T-helper 2 cell treated with Interferon-gamma antibody and Interleukin-4, amounts not matched to agents 100 ng/mL and 5 ng/mL, for 36 hours (primary cell): ENCODE measurements around the gene PAQR9. TPM values are rescaled to one million over a fixed set of nuclear protein-coding genes. Genes with fewer than 3 reads are reported as not detected.

ENCODE experiments used
- intact Hi-C: fragments of 100-400 bp; cut with micrococcal nuclease; formaldehyde crosslinking; loops from one replicate; pipeline ENCODE4 v1.15.1; 2023
- total RNA-seq: library from RNA; stranded (reverse); gene quantifications from 2 replicates; pipeline ENCODE4 v1.2.3, GENCODE V29; 2022

PAQR9 gene
- total RNA-seq, 1 donor from 2014 or later = not detected

DNA sequence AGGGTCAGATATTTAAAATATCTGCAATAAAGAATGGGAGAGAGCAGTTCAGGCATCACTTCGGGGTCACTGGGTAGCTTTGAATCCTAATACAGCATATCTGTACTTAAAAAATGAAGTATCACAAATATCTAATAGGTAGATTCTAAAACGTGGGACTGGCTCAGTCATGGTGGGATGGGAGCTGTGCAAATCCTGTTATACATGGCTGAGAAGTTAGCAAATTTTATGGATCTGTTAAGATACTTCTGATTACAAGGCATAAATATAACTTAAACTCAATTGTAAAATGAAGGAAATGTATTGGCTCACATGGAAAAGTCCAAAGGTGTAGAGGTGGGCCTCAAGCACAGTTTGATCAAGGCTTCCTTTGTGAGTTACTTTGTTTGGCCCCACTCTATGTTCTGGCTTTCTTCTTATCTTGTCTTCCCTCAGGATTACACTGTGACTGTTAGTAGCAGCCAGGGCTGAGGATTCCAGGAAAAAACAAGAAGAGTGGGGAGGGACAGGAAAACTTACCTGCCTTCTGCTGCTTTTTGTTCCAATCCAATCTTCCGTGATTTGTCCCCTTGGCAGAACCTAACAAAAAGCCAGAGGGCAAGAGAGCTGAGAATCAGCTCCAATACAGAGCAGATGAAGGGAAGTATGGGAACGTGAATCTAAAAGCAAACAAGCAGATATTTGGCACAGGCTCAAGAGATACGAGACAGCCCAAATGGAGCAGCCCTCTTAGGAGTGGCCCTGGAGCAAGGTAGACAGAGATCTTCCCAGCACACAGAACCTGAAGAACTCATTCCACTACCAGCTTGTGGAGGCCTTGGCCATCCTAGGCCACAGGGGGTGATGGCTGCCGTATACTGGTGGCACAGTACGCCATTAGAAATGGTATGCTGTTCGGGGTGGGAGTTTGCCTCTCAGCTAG is 10.9 kb downstream of the PAQR9 start:
- intact Hi-C loops = no loop called here

DNA sequence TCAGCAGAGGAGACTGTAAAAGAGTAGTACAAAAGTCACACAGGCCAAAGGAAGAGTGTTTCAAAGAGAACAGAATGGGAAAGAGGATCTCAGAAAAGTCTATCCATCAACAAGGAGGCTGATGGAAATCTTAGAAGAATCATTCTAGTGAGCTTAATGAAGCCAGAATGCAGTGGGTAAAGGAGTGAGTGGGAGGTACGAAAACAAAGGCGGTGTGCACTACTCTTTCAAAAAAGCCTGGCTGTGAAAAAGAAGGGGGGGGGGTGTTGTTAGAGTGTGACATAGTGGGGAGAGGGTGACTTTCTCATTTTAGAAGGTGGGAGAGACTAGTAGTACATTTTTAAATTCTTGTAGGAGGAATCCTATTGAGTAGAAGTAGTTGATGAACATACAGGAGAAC is 11.7 kb downstream of the PAQR9 start:
- intact Hi-C loops = no loop called here

- intact Hi-C loops = no loop called here
Observed at GRCh38 chr3:142950972-142951371, 12.5 kb downstream of the PAQR9 start.

DNA sequence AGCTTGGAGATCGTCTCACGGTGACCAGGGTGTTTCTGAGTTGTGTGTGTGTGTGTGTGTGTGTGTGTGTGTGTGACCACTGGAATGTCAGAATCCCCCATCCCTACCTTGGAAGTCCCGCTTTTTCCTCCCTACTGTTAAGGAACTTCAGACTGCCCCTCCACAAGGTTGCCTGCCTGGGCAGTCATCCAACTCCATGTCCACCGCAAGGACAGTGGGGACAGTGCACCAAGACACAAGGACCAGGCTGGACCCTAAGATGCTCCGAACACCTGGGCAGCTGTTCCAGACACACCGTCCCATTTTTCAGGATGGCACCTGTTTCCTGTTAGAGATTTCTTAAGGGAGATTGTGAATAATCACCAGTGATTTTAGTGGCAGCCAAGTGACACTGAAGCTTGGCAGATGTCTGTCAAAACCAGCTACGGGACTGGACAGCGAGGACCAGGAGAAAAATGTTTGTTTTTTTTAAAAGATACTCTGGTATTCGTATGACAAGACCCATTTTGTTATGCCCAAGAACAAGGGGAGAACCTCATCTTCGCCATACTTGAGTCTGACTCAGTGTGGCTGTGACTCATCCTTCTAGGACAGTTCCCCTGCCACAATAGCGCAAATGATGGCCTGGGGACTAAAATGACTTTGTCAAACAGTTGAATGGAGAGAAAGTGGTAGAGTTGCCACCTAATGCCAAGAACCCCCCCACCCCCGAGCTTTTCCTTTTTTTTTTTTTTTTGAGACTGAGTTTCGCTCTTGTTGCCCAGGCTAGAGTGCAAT is 15.5 kb downstream of the PAQR9 start:
- intact Hi-C loops = no loop called here

GRCh38 chr3:142947352-142947751 is 16.1 kb downstream of the PAQR9 start:
- intact Hi-C loops = no loop called here

DNA sequence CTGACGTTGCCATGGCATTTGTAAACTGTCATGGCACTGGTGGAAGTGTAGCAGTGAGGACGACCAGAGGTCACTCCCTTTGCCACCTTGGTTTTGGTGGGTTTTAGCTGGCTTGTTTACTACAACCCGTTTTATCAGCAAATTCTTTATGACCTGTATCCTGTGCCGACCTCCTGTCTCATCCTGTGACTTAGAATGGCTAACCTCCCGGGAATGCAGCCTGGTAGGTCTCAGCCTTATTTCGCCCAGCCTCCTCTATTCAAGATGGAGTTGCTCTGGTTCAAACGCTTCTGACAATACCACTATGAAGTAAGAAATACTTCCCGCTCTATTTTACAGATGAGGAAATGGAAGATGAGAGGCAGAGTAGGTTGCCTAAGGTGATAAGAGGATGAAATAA is 16.6 kb downstream of the PAQR9 start:
- intact Hi-C loops = no loop called here

- intact Hi-C loops = no loop called here
Observed at GRCh38 chr3:142945023-142945422, 18.5 kb downstream of the PAQR9 start.

DNA sequence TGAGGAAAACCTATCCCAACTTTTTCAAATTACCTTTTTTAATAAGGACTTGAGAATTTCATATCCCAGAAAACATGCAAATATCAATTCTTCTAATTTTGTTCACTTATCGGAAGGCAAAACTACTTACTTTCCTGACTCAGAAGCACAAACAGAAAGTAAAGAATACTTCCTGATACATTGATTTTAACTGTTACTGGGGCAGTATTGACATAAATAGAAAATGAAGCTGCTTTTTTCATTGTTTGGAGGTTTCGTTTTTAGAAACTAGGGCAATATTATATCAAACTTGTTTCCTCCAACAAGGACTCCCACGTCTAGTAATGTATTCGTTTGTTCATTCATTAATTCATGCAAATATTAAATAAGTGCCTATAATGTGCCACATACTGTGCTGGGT is 19.1 kb downstream of the PAQR9 start:
- intact Hi-C loops = no loop called here

DNA sequence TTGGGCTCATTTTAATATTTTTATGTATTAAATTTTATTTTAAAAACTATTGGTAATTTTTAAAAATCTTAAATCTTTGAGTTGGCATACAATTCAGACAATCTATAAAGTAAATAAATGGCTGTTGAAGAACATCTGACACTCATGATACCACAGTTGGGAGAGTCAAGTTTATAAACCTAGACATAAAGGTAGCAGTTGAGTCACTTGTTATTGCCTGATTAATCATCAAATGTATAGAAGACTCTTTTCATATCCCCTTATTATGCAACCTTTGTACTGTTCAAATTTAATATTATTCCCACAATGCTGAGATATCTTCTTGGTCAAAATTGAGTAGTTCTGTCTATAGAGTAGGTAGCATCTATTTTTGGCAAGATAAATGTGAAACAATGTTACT is 19.6 kb downstream of the PAQR9 start:
- intact Hi-C loops = no loop called here

DNA sequence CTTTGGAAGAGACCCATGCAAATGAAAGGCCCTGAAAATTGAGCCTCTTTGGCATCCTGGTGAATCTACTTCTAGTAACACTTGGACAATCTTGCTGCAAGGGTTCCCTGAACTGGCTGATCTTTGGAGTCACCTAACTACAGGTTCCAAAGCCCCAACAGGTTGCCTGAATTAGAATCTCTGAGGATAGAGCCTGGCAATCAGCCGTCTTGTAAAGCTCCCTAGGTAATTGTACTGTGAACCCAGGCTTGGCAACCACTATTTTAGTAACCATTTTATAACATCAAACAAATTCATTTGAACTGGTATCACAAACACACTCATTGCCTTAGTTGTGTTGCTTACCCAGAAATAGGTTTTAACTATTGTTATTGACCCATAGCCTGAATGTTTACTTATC is 20.1 kb downstream of the PAQR9 start:
- intact Hi-C loops = no loop called here

GRCh38 chr3:142941373-142942123 is 21.9 kb downstream of the PAQR9 start:
- intact Hi-C loops = no loop called here

DNA sequence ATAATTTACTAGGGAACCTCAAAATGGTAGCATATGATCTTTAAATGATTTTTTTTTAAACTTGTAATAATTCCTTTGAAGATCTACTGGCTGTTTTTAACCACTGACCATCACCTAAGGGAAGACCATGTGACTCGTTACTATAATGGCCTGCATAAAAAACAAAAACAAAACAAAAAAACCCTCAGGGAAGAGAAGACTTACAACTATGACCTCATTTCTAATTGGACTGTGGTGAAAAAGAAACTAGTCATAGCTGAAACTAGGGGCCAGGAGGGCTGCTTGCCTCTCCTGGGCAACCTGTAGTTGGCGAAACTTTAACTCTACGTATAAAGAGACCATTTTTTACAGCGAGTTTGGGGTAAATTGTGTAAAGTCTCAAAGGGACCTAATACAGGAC is 23.0 kb downstream of the PAQR9 start:
- intact Hi-C loops = no loop called here

DNA sequence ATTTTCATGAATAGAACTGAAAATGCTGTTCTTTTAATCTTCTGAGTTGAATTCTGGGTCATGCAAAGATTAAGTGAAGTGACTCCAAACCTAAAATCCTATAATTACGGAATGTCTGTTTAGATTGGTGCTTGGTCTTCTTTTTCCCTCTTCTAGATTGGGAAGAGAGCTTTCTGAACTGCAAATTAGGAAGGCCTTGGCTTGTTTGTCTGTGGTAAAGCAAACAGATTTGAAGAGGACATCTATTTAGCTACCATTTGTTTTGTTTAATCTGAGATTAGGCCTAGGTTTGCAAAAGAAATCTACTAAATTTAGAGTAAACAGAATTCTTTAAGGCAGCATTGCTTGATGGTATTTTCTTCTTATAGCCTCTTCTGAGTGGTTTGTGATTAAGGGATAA is 23.5 kb downstream of the PAQR9 start:
- intact Hi-C loops = no loop called here

DNA sequence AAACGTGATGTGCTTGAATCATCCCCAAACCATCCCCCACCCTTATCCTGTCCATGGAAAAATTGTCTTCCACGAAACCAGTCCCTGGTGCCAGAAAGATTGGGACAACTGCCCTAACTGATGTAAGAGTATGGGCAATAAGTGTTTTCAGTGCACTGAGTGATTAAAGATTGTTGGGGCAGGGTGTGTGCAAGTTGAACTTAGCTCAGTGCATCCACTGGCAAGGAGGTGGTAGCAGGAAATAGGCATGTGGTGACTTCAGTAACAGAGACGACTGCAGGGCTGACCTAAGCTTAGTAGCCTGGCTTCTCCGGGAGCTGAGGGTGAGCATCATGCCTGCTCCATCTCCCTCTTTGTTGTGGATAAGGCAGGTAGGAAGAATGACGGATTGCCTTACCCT is 27.5 kb downstream of the PAQR9 start:
- intact Hi-C loops = no loop called here

- intact Hi-C loops = no loop called here
Observed at GRCh38 chr3:142934887-142935269, 28.6 kb downstream of the PAQR9 start.

GRCh38 chr3:142934128-142934886 is 29.2 kb downstream of the PAQR9 start:
- intact Hi-C loops = no loop called here

GRCh38 chr3:142931222-142931621 is 32.3 kb downstream of the PAQR9 start:
- intact Hi-C loops = loop anchor here (2.0 kb wide), 1 partner anchor 56 kb away; no protein-coding TSS in a partner anchor

DNA sequence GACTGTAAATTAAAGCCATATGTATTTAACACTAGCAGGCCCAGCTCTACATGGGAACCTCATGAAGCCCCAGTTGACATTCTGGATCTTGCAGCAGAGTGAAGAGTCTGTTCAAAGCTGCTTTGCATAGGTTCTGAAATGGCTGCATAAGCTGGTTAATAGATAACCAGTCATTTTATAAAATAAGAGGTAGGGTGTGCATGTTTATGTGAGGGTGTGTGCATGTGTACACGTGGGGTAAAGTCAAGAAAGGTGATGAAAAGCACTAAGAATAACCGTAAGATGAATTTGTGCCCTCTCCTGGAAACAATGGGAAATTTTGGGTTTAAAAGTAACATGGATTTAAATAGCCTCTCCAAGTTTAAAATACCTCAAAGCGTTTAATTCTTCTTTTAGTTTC is 33.0 kb downstream of the PAQR9 start:
- intact Hi-C loops = loop anchor here (2.0 kb wide), 1 partner anchor 56 kb away; no protein-coding TSS in a partner anchor

DNA sequence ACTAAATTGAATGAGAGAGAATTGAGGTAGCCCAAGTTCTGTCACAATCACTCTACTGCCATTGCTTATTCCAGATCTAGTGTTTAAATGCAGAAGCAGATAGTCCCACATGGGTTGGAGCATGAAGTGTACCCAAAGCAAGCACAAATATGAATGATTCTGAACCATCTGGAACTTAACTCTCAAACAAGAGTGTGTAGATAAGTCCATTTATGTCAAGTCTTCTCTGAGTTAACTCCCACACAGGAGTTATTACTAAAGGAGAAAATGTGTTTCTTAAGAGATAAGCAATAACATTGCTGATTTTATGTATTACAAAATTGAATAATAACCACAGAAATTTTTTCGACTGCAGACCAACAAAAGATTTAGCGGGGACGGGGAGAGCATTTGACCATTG is 33.6 kb downstream of the PAQR9 start:
- intact Hi-C loops = loop anchor here (2.0 kb wide), 1 partner anchor 57 kb away; no protein-coding TSS in a partner anchor

- intact Hi-C loops = no loop called here
Observed at GRCh38 chr3:142929109-142929508, 34.4 kb downstream of the PAQR9 start.
